Measurements from ENCODE around the gene TRPM2.

TRPM2 gene

GRCh38 chr21:44365967-44366585, 12.7 kb downstream of the TRPM2 start:
- DNase-seq (ENCODE audit: insufficient read length, low spot score) (no peak), FAIRE-seq (no peak)
- no peak for TF ChIP-seq CTCF (IDR thresholded peaks at IDR 0.05; ENCODE audit: insufficient read depth, missing control alignments)

GRCh38 chr21:44366586-44367211, 13.3 kb downstream of the TRPM2 start:
- no peak for FAIRE-seq
- no peak for TF ChIP-seq CTCF (IDR thresholded peaks at IDR 0.05; ENCODE audit: insufficient read depth, missing control alignments)
- no peak for DNase-seq (ENCODE audit: insufficient read length, low spot score)

- no peak for FAIRE-seq
- TF ChIP-seq CTCF (IDR thresholded peaks at IDR 0.05; ENCODE audit: insufficient read depth, missing control alignments): no peak
- no peak for DNase-seq (ENCODE audit: insufficient read length, low spot score)
Measured at GRCh38 chr21:44368711-44369446, 15.5 kb downstream of the TRPM2 start.

GRCh38 chr21:44370027-44370735, 16.8 kb downstream of the TRPM2 start:
- no peak for TF ChIP-seq CTCF (IDR thresholded peaks at IDR 0.05; ENCODE audit: insufficient read depth, missing control alignments)
- DNase-seq (ENCODE audit: insufficient read length, low spot score): peak; percentile 67
- FAIRE-seq: no peak

- no peak for DNase-seq (ENCODE audit: insufficient read length, low spot score)
- no peak for TF ChIP-seq CTCF (IDR thresholded peaks at IDR 0.05; ENCODE audit: insufficient read depth, missing control alignments)
- FAIRE-seq: no peak
Measured at GRCh38 chr21:44370786-44371410, 17.5 kb downstream of the TRPM2 start.

- DNase-seq (ENCODE audit: insufficient read length, low spot score) (no peak), FAIRE-seq (no peak)
- no peak for TF ChIP-seq CTCF (IDR thresholded peaks at IDR 0.05; ENCODE audit: insufficient read depth, missing control alignments)
Measured at GRCh38 chr21:44371596-44371995, 18.2 kb downstream of the TRPM2 start.
